HepG2 (cell line): ENCODE data around the gene TSSK3. TPM values are rescaled to one million over a fixed set of nuclear protein-coding genes. Genes with fewer than 3 reads are reported as not detected.
A peak's percentile ranks its signal among the peaks of the same experiment; 100 is the strongest.

Experiments
- ARID2 ChIP-seq: sonication (generic); formaldehyde crosslinking; IDR thresholded peaks from 2 replicates; pipeline ENCODE4 v1.8.1; 2022; ENCODE audit warnings: mild to moderate bottlenecking, missing genetic modification reagents, borderline replicate concordance
- BRF2 ChIP-seq: sonication (generic); formaldehyde crosslinking; IDR thresholded peaks from 2 replicates; pipeline ENCODE4 v1.8.1; 2022; ENCODE audit warnings: mild to moderate bottlenecking, missing genetic modification reagents
- CCDC6 ChIP-seq: sonication (generic); formaldehyde crosslinking; IDR thresholded peaks from 2 replicates; pipeline ENCODE4 v1.8.1; 2022; ENCODE audit warnings: mild to moderate bottlenecking, missing genetic modification reagents, moderate library complexity
- E2F5 ChIP-seq: sonication (generic); formaldehyde crosslinking; conservative IDR thresholded peaks from 2 replicates; pipeline ENCODE4 v1.4.0; 2020; ENCODE audit warnings: missing genetic modification reagents
- IKZF5 ChIP-seq: IDR thresholded peaks from 2 replicates; pipeline ENCODE4 v1.6.1; 2018; ENCODE audit warnings: missing genetic modification reagents, mild to moderate bottlenecking, missing compliant biosample characterization
- LCORL ChIP-seq, 2 experiments: fragments of 450-650 bp in 1 of 2; sonication (generic) in 1 of 2; formaldehyde crosslinking in 1 of 2; IDR thresholded peaks; 2 replicates each; pipeline versions ENCODE4 v1.5.0 to v1.6.1; 2017 to 2020; ENCODE audit warnings: antibody characterized with exemption in 1 of 2, missing genetic modification reagents in 1 of 2
- MBNL3 ChIP-seq: fragments of 250-450 bp; sonication (Bioruptor Pico); conservative IDR thresholded peaks from 2 replicates; pipeline ENCODE4 v1.8.0; 2022; ENCODE audit warnings: mild to moderate bottlenecking, inconsistent platforms
- MLLT10 ChIP-seq: sonication (generic); formaldehyde crosslinking; IDR thresholded peaks from 2 replicates; pipeline ENCODE4 v1.4.0; 2020; ENCODE audit warnings: missing genetic modification reagents
- MLX ChIP-seq: IDR thresholded peaks from 2 replicates; pipeline ENCODE4 v1.6.1; 2016
- MXD3 ChIP-seq: IDR thresholded peaks from 2 replicates; pipeline ENCODE4 v1.6.1; 2016; ENCODE audit warnings: mild to moderate bottlenecking, missing biosample characterization, missing genetic modification reagents
- NR0B2 ChIP-seq: sonication (generic); formaldehyde crosslinking; IDR thresholded peaks from 2 replicates; pipeline ENCODE4 v1.4.0; 2020; ENCODE audit warnings: mild to moderate bottlenecking, missing genetic modification reagents
- PAF1 ChIP-seq: IDR thresholded peaks from 2 replicates; pipeline ENCODE4 v1.6.1; 2016; ENCODE audit warnings: missing genetic modification reagents, missing compliant biosample characterization
- PLRG1 ChIP-seq: fragments of 450-650 bp; conservative IDR thresholded peaks from 2 replicates; pipeline ENCODE4 v1.6.1; 2016
- SOX6 ChIP-seq, 2 experiments: fragments of 450-650 bp in 1 of 2; sonication (generic) in 1 of 2; formaldehyde crosslinking in 1 of 2; IDR thresholded peaks; 2 replicates each; pipeline versions ENCODE4 v1.4.0 to v1.6.1; 2017 to 2020; ENCODE audit warnings: antibody characterized with exemption in 1 of 2, mild to moderate bottlenecking in 1 of 2, missing genetic modification reagents in 1 of 2
- SRF ChIP-seq: IDR thresholded peaks from 2 replicates; pipeline ENCODE4 v1.6.1; 2011; ENCODE audit warnings: mild to moderate bottlenecking, low read depth, low read length, moderate library complexity
- TGIF2 ChIP-seq: IDR thresholded peaks from 2 replicates; pipeline ENCODE4 v1.6.1; 2016; ENCODE audit warnings: control low read depth, missing compliant biosample characterization
- ZBTB20 ChIP-seq: sonication (generic); formaldehyde crosslinking; IDR thresholded peaks from 2 replicates; pipeline ENCODE4 v1.8.1; 2023; ENCODE audit warnings: missing genetic modification reagents, low read depth, mild to moderate bottlenecking, borderline replicate concordance
- ZNF121 ChIP-seq: sonication (generic); formaldehyde crosslinking; IDR thresholded peaks from 2 replicates; pipeline ENCODE4 v1.5.0; 2020; ENCODE audit warnings: mild to moderate bottlenecking, missing genetic modification reagents
- ZNF24 ChIP-seq: fragments of 450-650 bp; IDR thresholded peaks from 2 replicates; pipeline ENCODE4 v1.6.1; 2017; ENCODE audit warnings: antibody characterized with exemption, mild to moderate bottlenecking
- ZNF549 ChIP-seq: sonication (generic); formaldehyde crosslinking; IDR thresholded peaks from 2 replicates; pipeline ENCODE4 v1.5.0; 2020; ENCODE audit warnings: missing genetic modification reagents
- ZNF569 ChIP-seq: sonication (generic); formaldehyde crosslinking; IDR thresholded peaks from 2 replicates; pipeline ENCODE4 v1.5.0; 2020; ENCODE audit warnings: mild to moderate bottlenecking, missing genetic modification reagents, moderate library complexity, borderline replicate concordance
- ZNF615 ChIP-seq: sonication (generic); formaldehyde crosslinking; IDR thresholded peaks from 2 replicates; pipeline ENCODE4 v1.5.0; 2020; ENCODE audit warnings: mild to moderate bottlenecking, missing genetic modification reagents, borderline replicate concordance
- ZNF619 ChIP-seq: sonication (generic); formaldehyde crosslinking; IDR thresholded peaks from 2 replicates; pipeline ENCODE4 v1.4.0; 2020; ENCODE audit warnings: mild to moderate bottlenecking, missing genetic modification reagents
- ZNF672 ChIP-seq: sonication (generic); formaldehyde crosslinking; IDR thresholded peaks from 2 replicates; pipeline ENCODE4 v1.8.1; 2022; ENCODE audit warnings: missing genetic modification reagents
- ZNF768 ChIP-seq: sonication (generic); formaldehyde crosslinking; IDR thresholded peaks from 2 replicates; pipeline ENCODE4 v1.4.0; 2020; ENCODE audit warnings: missing genetic modification reagents
- ZNF777 ChIP-seq: sonication (generic); formaldehyde crosslinking; IDR thresholded peaks from 2 replicates; pipeline ENCODE4 v1.4.0; 2020; ENCODE audit warnings: missing genetic modification reagents
- polyA plus RNA-seq, 8 experiments: library from polyadenylated mRNA; depleted of rRNA in 3 of 8; stranded (reverse) in 7 of 8; unstranded in 1 of 8; fragments of >200 nt; fragmentation: Illumina TruSeq in 4 of 8; extraction: Trizol in 4 of 8; gene quantifications; 2 replicates each; pipeline versions ENCODE4 v1.2.1 to v1.2.3, GENCODE V29; 2011 to 2016; ENCODE audit warnings: low read depth in 4 of 8, missing spikeins in 1 of 8, mixed read lengths in 1 of 8; ENCODE audit not compliant: insufficient read depth in 1 of 8
- total RNA-seq, 5 experiments: library from RNA; depleted of rRNA; stranded (reverse); fragments of >200 nt; fragmentation: Illumina TruSeq; extraction: Trizol; gene quantifications; 2 replicates each; pipeline ENCODE4 v1.2.3, GENCODE V29; 2016; ENCODE audit warnings: low read depth in 1 of 5

Gene TSSK3
- total and polyA plus RNA-seq, 2 of the 13 experiments (the other 11 are each of a cell fraction or from before 2014, with no cell fraction given): 1.0 to 1.1 TPM

GRCh38 chr1:32321712-32322291, 40.5 kb upstream of the TSSK3 start (continued):
- TF ChIP-seq E2F5 (CRISPR knock-in tag): no peak
- no peak for TF ChIP-seq ZBTB20
- TF ChIP-seq ZNF121 (CRISPR knock-in tag): no peak
- no peak; the same call in 1 of the 2 replicates for TF ChIP-seq CCDC6 (CRISPR knock-in tag)
- no peak for TF ChIP-seq LCORL (IDR thresholded peaks at IDR 0.05)
- no peak for TF ChIP-seq LCORL (CRISPR knock-in tag; IDR thresholded peaks at IDR 0.05)
- no peak for TF ChIP-seq SRF
- TF ChIP-seq PAF1 (CRISPR knock-in tag): no peak
- no peak for TF ChIP-seq PLRG1
- TF ChIP-seq ZNF569 (CRISPR knock-in tag): no peak
- TF ChIP-seq ZNF619 (CRISPR knock-in tag): no peak
- TF ChIP-seq ZNF24: no peak
- no peak for TF ChIP-seq ZNF549 (CRISPR knock-in tag)
- TF ChIP-seq MXD3 (CRISPR knock-in tag): peak; percentile 59; the same call in 1 of the 2 replicates
- peak; percentile 74; the same call in 1 of the 2 replicates for TF ChIP-seq MLX (CRISPR knock-in tag)
- peak; percentile 96 for TF ChIP-seq ZNF768 (CRISPR knock-in tag)
- no peak for TF ChIP-seq NR0B2 (CRISPR knock-in tag)
- no peak for TF ChIP-seq ARID2
- TF ChIP-seq ZNF672: no peak
- no peak; the same call in 1 of the 2 replicates for TF ChIP-seq ZNF615 (CRISPR knock-in tag)
- no peak for TF ChIP-seq ZNF777 (CRISPR knock-in tag)
- TF ChIP-seq TGIF2 (CRISPR knock-in tag): no peak
- no peak for TF ChIP-seq MBNL3 (CRISPR knock-in tag)
- no peak for TF ChIP-seq SOX6 (IDR thresholded peaks at IDR 0.05)
- TF ChIP-seq SOX6 (CRISPR knock-in tag; IDR thresholded peaks at IDR 0.05): peak; percentile 82
- peak; percentile 89 for TF ChIP-seq IKZF5 (CRISPR knock-in tag)
- no peak for TF ChIP-seq MLLT10 (CRISPR knock-in tag)
- no peak for TF ChIP-seq BRF2 (CRISPR knock-in tag)
